ENCODE data around the gene FN3K. TPM values are rescaled to one million over a fixed set of nuclear protein-coding genes. Genes with fewer than 3 reads are reported as not detected.

The FN3K gene
- total and polyA plus RNA-seq, 2 of the 13 experiments (the other 11 are each of a cell fraction or from before 2014, with no cell fraction given) = 3.5 to 12.2 TPM

GRCh38 chr17:82737967-82738877, 2.8 kb downstream of the FN3K start (continued):
- TF ChIP-seq ZNF142 (CRISPR knock-in tag; IDR thresholded peaks at IDR 0.05) = peak; percentile 89; the same call in 1 of the 2 replicates
- TF ChIP-seq ZFP62 (CRISPR knock-in tag; IDR thresholded peaks at IDR 0.05) = no peak
- TF ChIP-seq ELK4 (CRISPR knock-in tag; IDR thresholded peaks at IDR 0.05; ENCODE audit: borderline replicate concordance) = no peak
- peak; percentile 97 for TF ChIP-seq ZNF275 (CRISPR knock-in tag; IDR thresholded peaks at IDR 0.05; ENCODE audit: borderline replicate concordance)
- peak; percentile 86 for TF ChIP-seq ZNF12 (CRISPR knock-in tag; IDR thresholded peaks at IDR 0.05)
- no peak; the same call in 1 of the 2 replicates for TF ChIP-seq MBNL3 (CRISPR knock-in tag; conservative IDR thresholded peaks at IDR 0.05)
- TF ChIP-seq TEF (CRISPR knock-in tag; IDR thresholded peaks at IDR 0.05) = peak; percentile 80; the same call in 1 of the 2 replicates
- peak; percentile 98 for TF ChIP-seq KLF9 (CRISPR knock-in tag; IDR thresholded peaks at IDR 0.05; ENCODE audit: low read depth)
- peak; percentile 99 for TF ChIP-seq PHF5A (CRISPR knock-in tag; IDR thresholded peaks at IDR 0.05; ENCODE audit: low read depth, unreplicated experiment)
- peak; percentile 96 for TF ChIP-seq ZNF83 (CRISPR knock-in tag; IDR thresholded peaks at IDR 0.05; ENCODE audit: borderline replicate concordance)
- peak; percentile 98 for TF ChIP-seq ZNF224 (CRISPR knock-in tag; IDR thresholded peaks at IDR 0.05)
- peak; percentile 88; the same call in 1 of the 2 replicates for TF ChIP-seq STAT5B (CRISPR knock-in tag; IDR thresholded peaks at IDR 0.05)
- TF ChIP-seq ZNF138 (CRISPR knock-in tag; IDR thresholded peaks at IDR 0.05; ENCODE audit: low read depth) = peak; percentile 97
- peak; percentile 87 for TF ChIP-seq FOXA1 (IDR thresholded peaks at IDR 0.05)
- TF ChIP-seq FOXA1 (CRISPR knock-in tag; IDR thresholded peaks at IDR 0.05) = peak; percentile 100
- peak; percentile 99 for TF ChIP-seq TOE1 (CRISPR knock-in tag; IDR thresholded peaks at IDR 0.05)
- TF ChIP-seq AGO2 (optimal IDR thresholded peaks at IDR 0.05; ENCODE audit: low read depth, low read length) = peak; percentile 91
- peak; percentile 88 for TF ChIP-seq TP53 (CRISPR knock-in tag; conservative IDR thresholded peaks at IDR 0.05)
- no peak for TF ChIP-seq SRSF9 (IDR thresholded peaks at IDR 0.05; ENCODE audit: borderline replicate concordance, insufficient read depth, low read depth, low read length, poor library complexity, severe bottlenecking)
- no peak for TF ChIP-seq MBD4 (IDR thresholded peaks at IDR 0.05; ENCODE audit: borderline replicate concordance, low read length)
- TF ChIP-seq KDM3A (CRISPR knock-in tag; IDR thresholded peaks at IDR 0.05; ENCODE audit: low read depth) = peak; percentile 99
